HEK293T (cell line): ENCODE data around the gene MBNL3.
"Not testable (repeated sequence)": the region's sequence is repeated elsewhere in the genome, so short reads cannot be mapped to it uniquely, and the experiment has no call there.

Experiments used
- ARNT ChIP-seq: fragments of 450-650 bp; IDR thresholded peaks from 2 replicates; pipeline ENCODE4 v1.6.1; 2017; ENCODE audit warnings: mild to moderate bottlenecking
- LEF1 ChIP-seq: fragments of 450-650 bp; IDR thresholded peaks from 2 replicates; pipeline ENCODE4 v1.6.1; 2017; ENCODE audit warnings: mild to moderate bottlenecking, borderline replicate concordance
- NFRKB ChIP-seq: fragments of 450-650 bp; IDR thresholded peaks from 2 replicates; pipeline ENCODE4 v1.6.1; 2016; ENCODE audit warnings: mild to moderate bottlenecking, moderate library complexity

- TF ChIP-seq LEF1, ARNT, NFRKB: not testable (repeated sequence)
Observed at GRCh38 chrX:132445909-132446308, 42.9 kb downstream of the MBNL3 start.
